Esophagus (tissue), 2 donors: Measurements from ENCODE around the gene FREM2. TPM values are rescaled to one million over a fixed set of nuclear protein-coding genes. Genes with fewer than 3 reads are reported as not detected.

Source experiments
- H3K27ac ChIP-seq, 2 donors: one replicate each; pipeline ENCODE4 v1.5.1; 2013; ENCODE audit warnings: low read depth in 2 of 2, mild to moderate bottlenecking in 2 of 2, inconsistent platforms in 1 of 2, low read length in 1 of 2, moderate library complexity in 1 of 2
- H3K27me3 ChIP-seq, 2 donors: one replicate each; pipeline ENCODE4 v1.6.1; 2013; ENCODE audit warnings: low read length in 2 of 2, control low read depth in 1 of 2, mild to moderate bottlenecking in 1 of 2; ENCODE audit not compliant: insufficient read depth in 2 of 2, control insufficient read depth in 1 of 2
- H3K36me3 ChIP-seq, 2 donors: one replicate each; pipeline ENCODE4 v1.6.1; 2013; ENCODE audit warnings: low read length in 1 of 2; ENCODE audit not compliant: control insufficient read depth in 2 of 2, insufficient read depth in 2 of 2
- H3K4me1 ChIP-seq, 2 donors: one replicate each; pipeline ENCODE4 v1.6.1; 2013; ENCODE audit warnings: low read length in 1 of 2; ENCODE audit not compliant: control insufficient read depth in 2 of 2, insufficient read depth in 2 of 2
- H3K4me3 ChIP-seq, 2 donors: one replicate each; pipeline ENCODE4 v1.5.1; 2013; ENCODE audit warnings: low read length in 2 of 2, mild to moderate bottlenecking in 2 of 2, low read depth in 1 of 2, moderate library complexity in 1 of 2
- H3K9me3 ChIP-seq, 2 donors: one replicate each; pipeline ENCODE4 v1.6.1; 2013; ENCODE audit warnings: mild to moderate bottlenecking in 2 of 2, low read depth in 1 of 2, low read length in 1 of 2, moderate library complexity in 1 of 2; ENCODE audit not compliant: control insufficient read depth in 2 of 2, insufficient read depth in 1 of 2
- WGBS, 2 donors: extraction: QIAGEN DNeasy Blood & Tissue Kit; methylation state at CpG; one replicate each; pipeline ENCODE4 v1.1.7; 2013; 5-methylcytosine and 5-hydroxymethylcytosine counted together
- polyA plus RNA-seq, 2 donors: library from polyadenylated mRNA; stranded (reverse); fragments of 200-250 nt; gene quantifications; one replicate each; pipeline ENCODE4 v1.2.3, GENCODE V29; 2013
- donor health status: healthy with polysubstance abuse.
- donor health status: Bipolar disorder and iron deficiency.

FREM2 gene
- polyA plus RNA-seq, 2 donors: 0.01 to 0.02 TPM

GRCh38 chr13:38697628-38698333 lies 10.9 kb downstream of the FREM2 start:
- WGBS, 2 donors: 92 to 95% methylated on average over 2 of the region's 2 CpGs
- H3K4me1 ChIP-seq: no peaks in the 10 kb centered on the region
- no peak overlapping the region for H3K4me3 ChIP-seq
- H3K36me3 ChIP-seq: no peaks in the 10 kb centered on the region
- H3K27me3 ChIP-seq: no peaks in the 10 kb centered on the region
- no peaks in the 10 kb centered on the region for H3K9me3 ChIP-seq
- no peak overlapping the region for H3K27ac ChIP-seq

GRCh38 chr13:38700051-38700450 lies 13.2 kb downstream of the FREM2 start:
- Histone ChIP-seq H3K27ac (no peak overlapping the region), H3K4me3 (no peak overlapping the region), H3K9me3 (no peaks in the 10 kb centered on the region), H3K27me3 (no peaks in the 10 kb centered on the region), H3K4me1 (no peaks in the 10 kb centered on the region), H3K36me3 (no peaks in the 10 kb centered on the region)
- 79 to 86% methylated on average over 2 of the region's 2 CpGs for WGBS, 2 donors

GRCh38 chr13:38702669-38703068 lies 15.8 kb downstream of the FREM2 start:
- Histone ChIP-seq H3K9me3 (no peaks in the 10 kb centered on the region), H3K4me3 (no peak overlapping the region), H3K4me1 (no peaks in the 10 kb centered on the region), H3K36me3 (no peaks in the 10 kb centered on the region), H3K27ac (no peak overlapping the region), H3K27me3 (no peaks in the 10 kb centered on the region)
- 48 to 50% methylated on average over 2 of the region's 2 CpGs for WGBS, 2 donors

GRCh38 chr13:38703255-38703654 lies 16.4 kb downstream of the FREM2 start:
- no peak overlapping the region for H3K4me3 ChIP-seq
- H3K9me3 ChIP-seq: no peaks in the 10 kb centered on the region
- H3K27ac ChIP-seq: no peak overlapping the region
- WGBS, 2 donors: 82 to 85% methylated on average over 1 of the region's 1 CpG
- H3K36me3 ChIP-seq: no peaks in the 10 kb centered on the region
- no peaks in the 10 kb centered on the region for H3K27me3 ChIP-seq
- no peaks in the 10 kb centered on the region for H3K4me1 ChIP-seq

- no peak overlapping the region for H3K27ac ChIP-seq
- H3K27me3 ChIP-seq: no peaks in the 10 kb centered on the region
- H3K4me3 ChIP-seq: no peak overlapping the region
- 71 to 72% methylated on average over 5 of the region's 5 CpGs for WGBS, 2 donors
- H3K9me3 ChIP-seq: no peaks in the 10 kb centered on the region
- no peaks in the 10 kb centered on the region for H3K4me1 ChIP-seq
- H3K36me3 ChIP-seq: no peaks in the 10 kb centered on the region
These were observed 18.5 kb downstream of the FREM2 start for GRCh38 chr13:38705365-38705764.

- H3K4me1 ChIP-seq: no peaks in the 10 kb centered on the region
- no peaks in the 10 kb centered on the region for H3K36me3 ChIP-seq
- no peak overlapping the region for H3K27ac ChIP-seq
- H3K27me3 ChIP-seq: no peaks in the 10 kb centered on the region
- no peaks in the 10 kb centered on the region for H3K9me3 ChIP-seq
- H3K4me3 ChIP-seq: no peak overlapping the region
- 66 to 71% methylated on average over 3 of the region's 3 CpGs for WGBS, 2 donors
These were observed 20.6 kb downstream of the FREM2 start for GRCh38 chr13:38707460-38707859.

- Histone ChIP-seq H3K9me3 (no peaks in the 10 kb centered on the region), H3K27me3 (no peaks in the 10 kb centered on the region), H3K27ac (no peak overlapping the region), H3K4me1 (no peaks in the 10 kb centered on the region), H3K4me3 (no peak overlapping the region), H3K36me3 (no peaks in the 10 kb centered on the region)
- 65 to 70% methylated on average over 2 of the region's 2 CpGs for WGBS, 2 donors
These were observed 26.2 kb downstream of the FREM2 start for GRCh38 chr13:38713046-38713445.

- Histone ChIP-seq H3K4me3 (no peak overlapping the region), H3K27ac (no peak overlapping the region), H3K4me1 (no peaks in the 10 kb centered on the region), H3K9me3 (peaks cover 0 to 2% of the 10 kb centered on the region in 2 donors), H3K27me3 (no peaks in the 10 kb centered on the region), H3K36me3 (no peaks in the 10 kb centered on the region)
- WGBS, 2 donors: 72% methylated on average over 4 of the region's 4 CpGs
These were observed 31.5 kb downstream of the FREM2 start for GRCh38 chr13:38718374-38718773.

- 69 to 76% methylated on average over 4 of the region's 4 CpGs for WGBS, 2 donors
- Histone ChIP-seq H3K27ac (no peak overlapping the region), H3K4me1 (no peaks in the 10 kb centered on the region), H3K36me3 (no peaks in the 10 kb centered on the region), H3K4me3 (no peak overlapping the region), H3K9me3 (no peaks in the 10 kb centered on the region), H3K27me3 (no peaks in the 10 kb centered on the region)
These were observed 43.5 kb downstream of the FREM2 start for GRCh38 chr13:38730332-38730731.

GRCh38 chr13:38733146-38733545 lies 46.3 kb downstream of the FREM2 start:
- H3K27ac ChIP-seq: no peak overlapping the region
- H3K9me3 ChIP-seq: no peaks in the 10 kb centered on the region
- no peak overlapping the region for H3K4me3 ChIP-seq
- 69 to 84% methylated on average over 1 of the region's 1 CpG for WGBS, 2 donors
- H3K36me3 ChIP-seq: no peaks in the 10 kb centered on the region
- H3K4me1 ChIP-seq: no peaks in the 10 kb centered on the region
- H3K27me3 ChIP-seq: no peaks in the 10 kb centered on the region
